GM18861 (cell line): Measurements from ENCODE around the gene FBN1.

Experiments
- ATAC-seq: cut with Tn5 transposase; IDR thresholded peaks from one replicate; pipeline ENCODE4 v1.9.1; 2021; ENCODE audit not compliant: unreplicated experiment

The FBN1 gene

DNA sequence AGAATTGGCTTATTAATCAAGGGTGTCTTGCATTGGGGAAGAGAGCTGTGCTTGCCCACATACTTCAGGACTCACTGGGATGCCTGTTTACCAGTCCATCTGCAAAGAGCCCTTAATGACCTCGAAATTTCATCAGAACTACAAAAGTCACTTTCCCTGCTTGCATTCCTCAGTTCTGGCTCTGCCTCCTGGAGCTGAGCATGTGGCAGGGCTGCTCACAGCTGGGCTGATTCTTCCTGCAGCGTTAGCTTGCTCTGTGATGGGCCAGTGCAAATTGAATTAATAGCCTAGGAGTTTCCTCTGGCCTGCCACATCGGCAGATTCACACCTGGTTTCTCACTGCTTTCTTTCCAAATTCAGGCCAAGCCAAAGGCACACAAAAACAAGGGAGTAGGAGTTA, 205.4 kb downstream of the FBN1 start:
- ATAC-seq: no peak

DNA sequence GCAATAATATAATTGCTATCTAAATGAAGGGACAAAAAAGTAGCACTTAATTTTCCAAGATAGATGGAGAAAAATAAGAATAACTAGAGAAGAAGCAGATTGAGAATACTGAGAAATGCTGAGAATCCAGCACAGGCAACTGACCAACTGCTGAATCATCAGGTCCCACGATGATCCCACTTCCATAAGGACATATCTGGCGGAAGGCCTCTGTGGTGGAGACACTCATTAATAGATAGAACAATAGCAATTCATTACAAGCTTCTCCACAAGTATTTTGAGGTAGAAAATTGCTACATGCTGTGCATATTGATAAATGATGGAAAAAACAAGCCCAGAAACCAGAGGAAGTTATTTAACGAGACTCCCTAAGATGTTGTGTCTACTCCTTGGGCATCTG, 208.3 kb downstream of the FBN1 start:
- ATAC-seq: no peak

DNA sequence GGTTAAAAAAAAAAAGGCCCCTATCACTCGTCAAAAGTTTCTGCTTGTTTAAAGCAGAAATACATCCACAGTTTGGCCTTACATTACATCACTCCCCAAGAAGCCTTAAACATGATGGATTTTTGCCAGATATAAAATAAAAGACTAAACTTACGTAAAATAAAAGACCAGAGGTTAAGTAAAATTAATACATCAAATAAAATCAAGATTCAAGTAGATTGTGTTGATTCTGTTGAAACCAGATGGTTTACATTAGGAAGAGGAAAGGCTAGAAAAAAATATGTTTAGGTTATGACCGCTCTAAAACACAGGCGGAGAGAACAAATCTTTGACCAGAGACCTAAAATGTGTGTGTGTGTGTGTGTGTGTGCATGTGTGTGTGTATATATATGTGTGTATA, 210.2 kb downstream of the FBN1 start:
- no peak for ATAC-seq

DNA sequence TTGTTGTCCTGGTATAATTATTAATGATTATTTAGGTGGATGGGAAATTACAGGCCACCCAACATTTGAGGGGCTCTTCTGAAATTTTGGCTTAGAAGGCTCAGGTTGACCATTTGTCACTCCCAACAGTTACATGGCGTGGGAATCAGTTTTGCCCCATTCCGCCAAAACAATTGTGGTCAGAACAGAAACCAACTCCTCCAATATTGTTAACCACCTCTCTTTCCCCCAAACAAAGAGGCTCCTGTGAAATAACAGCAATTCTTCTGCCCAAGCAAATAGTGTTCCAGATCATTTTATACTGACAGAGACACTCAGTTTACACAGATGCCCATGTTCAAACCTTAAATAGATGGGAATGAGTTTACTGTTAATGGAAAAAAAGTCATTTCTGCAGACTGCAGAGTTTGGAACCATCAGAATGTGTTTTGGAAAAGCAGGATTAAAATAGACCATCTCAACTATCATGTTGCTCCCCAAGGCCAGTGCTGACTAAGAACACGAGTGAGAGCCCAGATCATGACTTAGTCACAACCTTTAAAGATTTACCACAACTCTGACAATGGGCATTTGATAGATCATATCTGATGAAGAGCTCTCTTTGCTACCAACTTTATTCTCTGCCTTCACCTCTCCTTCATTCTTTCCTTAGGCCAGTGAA, 212.2 kb downstream of the FBN1 start:
- peak; percentile 83 for ATAC-seq

DNA sequence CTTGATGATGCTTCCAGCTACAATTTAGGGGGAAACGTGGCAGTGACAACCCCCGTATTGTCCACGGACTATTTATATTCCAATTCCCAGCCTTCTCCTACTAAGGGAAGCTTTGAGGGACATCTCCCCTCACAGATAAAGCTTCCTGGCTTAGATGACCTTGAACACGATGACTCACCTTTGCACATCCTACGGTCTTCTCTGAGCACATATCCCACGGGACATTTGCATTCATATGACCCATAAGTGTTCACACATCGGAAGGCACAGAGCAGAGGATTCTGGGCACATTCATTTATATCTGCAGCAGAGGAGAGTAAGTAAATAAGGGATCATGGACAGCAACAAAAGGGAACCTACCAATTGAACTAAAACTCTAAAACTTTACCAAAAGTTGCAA, 212.8 kb downstream of the FBN1 start:
- no peak for ATAC-seq

DNA sequence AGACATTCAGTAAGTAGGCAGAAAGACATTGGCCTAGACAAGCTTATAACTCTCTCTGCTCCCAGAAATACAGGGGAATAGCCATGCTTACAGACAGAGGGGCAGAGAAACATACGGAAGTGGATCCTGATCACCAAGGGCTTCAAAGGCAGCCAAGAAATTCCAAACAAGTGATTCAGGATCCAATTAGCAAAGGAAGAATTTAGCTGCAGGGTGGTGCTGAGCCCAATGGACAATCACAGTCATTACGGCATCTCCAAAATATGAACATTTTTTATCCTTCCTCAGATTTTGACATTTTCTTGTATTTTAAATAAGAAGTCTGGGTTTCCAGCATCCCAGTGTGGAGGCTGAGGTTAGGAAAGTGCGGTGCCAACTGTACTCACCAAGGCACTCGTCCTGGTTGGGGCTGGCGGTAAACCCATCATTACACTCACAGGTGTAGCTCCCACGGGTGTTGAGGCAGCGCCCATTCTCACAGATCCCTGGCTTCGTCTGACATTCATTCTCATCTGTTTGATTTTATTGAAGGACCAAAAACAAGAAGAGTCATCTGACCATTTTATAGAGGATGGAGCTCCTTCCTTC, 217.5 kb downstream of the FBN1 start:
- no peak for ATAC-seq

DNA sequence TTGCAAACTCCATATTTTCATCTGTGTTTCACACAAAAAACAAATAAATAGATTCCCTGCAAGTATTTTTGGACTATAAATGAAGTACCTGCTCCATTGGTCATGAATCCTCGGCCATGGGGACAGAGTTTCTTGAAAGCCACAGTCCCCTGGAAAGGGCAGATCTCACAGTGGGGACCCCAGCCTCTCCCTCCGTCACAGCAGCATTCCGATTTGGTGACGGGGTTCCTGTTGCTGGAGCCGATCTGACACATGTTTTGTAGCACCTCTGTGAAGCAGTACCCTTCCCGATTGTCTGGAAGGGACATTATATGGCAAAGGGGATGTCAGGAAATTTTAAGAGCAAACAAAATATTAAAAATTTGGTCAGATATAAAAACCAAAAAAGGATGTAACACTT, 218.0 kb downstream of the FBN1 start:
- ATAC-seq: no peak

DNA sequence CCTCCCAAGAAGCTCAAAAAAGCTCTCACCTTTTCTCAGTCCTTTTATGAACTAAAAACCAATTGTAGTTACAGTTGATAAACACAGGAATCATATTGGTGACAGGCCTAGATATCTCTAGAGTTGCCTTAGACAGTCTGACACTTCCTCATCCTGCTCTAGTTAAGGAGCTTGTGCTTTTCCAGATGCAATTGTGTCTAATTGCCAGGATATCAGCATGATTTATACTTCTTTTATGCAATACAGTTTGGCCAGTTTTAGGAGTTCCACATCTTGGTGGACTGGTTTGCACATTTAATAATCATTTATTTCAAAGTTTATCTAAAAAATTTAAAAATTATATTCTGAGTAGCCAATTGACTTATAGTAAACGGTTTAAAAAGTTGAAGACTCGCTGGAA, 218.6 kb downstream of the FBN1 start:
- no peak for ATAC-seq

DNA sequence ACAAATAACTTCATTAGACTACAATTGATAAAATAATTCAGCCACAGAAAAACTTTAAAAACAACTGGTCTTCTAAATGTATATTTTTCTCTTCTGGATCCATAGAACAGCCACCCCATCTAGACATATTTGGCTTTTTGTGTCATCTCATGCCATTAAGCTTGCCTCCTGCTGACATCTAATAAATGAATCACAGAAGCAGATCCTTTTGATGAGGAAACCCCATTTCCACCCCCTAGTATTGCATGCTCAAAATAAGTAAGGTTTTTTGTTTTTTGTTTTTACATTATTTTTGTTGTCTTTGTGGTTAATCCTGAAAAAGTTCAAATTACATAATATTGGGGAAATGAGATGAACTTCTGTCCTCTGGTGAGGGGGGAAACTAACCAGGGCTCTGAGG, 219.5 kb downstream of the FBN1 start:
- ATAC-seq: no peak

DNA sequence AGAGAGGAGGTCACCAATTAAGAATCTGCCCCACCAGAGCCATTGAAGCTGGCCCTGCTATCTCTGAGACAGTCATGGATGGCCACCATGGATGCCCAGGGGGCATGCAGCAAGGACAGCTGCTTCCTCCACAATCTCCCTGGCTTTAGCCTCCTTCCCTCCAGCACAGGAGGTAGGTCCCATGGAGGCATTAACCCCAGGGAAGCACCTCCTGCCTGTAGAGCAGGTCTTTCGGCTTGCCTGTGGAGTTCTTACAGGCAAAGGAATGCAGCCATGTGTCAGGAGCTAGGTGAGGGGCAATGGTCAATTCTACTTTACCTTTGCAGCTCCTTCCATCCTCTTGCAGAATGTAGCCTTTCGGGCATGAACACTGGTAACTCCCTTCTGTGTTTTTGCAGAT, 220.5 kb downstream of the FBN1 start:
- no peak for ATAC-seq

DNA sequence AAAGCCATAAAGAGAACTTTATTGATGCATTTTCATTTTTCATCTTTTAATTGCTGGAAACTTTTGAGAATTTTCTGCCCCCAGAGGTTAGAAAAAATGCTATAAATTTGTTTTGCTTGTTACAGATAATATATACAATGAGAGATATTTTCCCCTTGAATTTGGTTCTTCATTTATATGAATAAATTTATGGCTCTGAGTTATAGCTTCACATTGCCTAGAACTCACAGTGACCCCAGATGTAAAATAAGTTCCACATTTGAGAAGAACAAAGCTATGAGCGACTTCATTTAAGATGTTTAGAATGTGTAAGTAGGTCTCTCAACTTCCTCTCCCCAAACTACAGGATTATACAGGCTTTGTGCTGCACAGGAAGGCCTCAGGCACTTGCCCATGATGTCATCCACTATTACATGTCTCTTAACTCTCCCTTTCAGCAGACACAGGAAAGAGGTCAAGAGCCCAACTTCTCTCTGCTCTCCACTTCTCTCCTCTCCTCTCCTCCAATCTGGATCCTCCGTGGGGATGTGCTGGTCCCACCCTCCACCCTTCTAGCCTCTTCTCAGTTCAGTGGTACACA, 221.5 kb downstream of the FBN1 start:
- no peak for ATAC-seq

DNA sequence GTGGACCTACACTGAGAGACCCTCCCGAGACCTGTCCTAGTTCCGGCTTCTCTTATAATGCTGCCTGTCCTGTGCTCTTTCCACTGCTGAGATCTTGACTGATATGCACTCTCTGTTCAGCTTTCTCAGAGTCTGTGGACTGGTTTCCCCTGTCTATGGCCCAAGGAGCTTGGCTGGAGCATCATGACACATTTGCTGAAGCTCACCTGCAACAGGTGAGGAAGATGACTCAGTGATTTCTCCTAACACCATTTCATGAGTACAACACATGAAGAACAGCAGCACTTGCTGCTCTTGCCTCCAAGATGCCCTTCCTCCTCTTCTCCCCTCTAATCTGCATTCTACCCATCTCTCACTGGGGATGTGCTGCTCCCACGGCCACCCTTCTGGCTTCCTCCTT, 222.2 kb downstream of the FBN1 start:
- ATAC-seq: no peak

DNA sequence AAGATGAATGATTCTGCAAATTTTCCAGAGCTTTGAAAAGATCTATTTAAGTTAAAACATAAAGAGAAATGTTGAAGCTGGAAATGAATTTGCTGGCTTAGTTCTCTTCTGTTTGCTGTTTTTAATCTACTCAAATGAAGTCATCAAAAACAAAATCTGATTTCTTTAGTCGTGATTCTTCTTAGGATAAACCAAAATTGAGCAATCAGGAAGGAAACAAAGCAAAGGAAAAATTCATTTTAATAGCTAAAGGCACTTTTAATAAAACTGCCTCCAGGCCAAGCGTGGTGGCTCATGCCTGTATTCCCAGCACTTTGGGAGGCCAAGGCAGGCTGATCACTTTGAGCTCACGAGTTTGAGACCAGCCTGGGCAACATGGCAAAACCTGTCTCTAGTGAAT, 223.1 kb downstream of the FBN1 start:
- ATAC-seq: no peak

DNA sequence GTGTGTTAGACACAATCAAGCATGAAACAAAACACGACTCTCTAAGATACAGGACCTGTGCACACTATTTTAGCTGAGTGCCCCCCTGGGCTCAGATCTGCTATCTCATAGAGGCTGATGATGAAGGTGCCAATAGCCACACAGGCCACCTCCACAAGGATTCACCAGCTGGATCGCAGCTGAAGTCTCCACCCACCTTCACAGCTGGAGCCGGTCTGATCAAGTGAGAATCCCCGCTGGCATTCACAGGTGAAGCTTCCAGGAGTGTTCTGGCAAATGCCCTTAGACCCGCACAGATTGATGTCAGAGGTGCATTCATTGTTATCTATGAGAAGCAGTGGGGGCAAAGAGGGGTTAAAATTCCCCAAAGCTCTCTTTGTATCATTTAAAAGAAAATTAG, 224.1 kb downstream of the FBN1 start:
- no peak for ATAC-seq

DNA sequence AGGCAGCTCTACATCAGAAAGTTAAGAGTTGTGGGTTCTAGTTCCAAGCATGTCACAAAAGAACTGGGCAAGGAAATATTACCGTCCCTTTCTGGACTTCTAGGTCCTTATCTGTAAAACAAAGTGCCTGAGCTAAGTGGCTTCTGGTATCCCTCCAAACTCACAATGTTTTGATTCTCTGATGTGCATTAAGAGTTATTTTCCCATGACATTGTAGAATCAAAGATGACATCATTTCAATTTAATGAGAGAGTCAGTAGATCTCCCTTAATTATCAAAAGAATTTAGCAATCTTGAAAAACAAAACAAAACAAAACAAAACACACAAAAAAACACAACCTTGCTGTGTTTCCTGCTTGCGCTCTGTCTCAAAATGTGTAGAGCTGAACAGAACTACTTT, 225.6 kb downstream of the FBN1 start:
- no peak for ATAC-seq

DNA sequence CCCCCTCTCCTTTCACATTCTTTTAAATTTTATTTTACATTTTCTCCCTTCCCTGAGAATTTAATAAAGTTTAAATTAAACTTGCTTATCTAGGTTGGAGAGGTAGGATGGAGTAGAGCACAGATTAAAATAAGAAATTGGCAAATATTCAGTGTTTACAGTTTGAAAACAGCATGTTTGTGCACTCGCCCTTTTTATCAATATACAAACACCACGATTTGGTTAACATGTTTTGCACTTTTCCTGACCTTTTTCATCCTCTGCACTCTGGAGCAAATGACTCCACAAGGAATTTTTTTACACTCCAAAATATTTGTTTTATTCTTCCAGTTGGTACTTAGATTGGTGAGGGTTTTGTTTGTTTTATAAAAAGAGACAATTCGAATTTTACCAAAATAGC, 227.2 kb downstream of the FBN1 start:
- ATAC-seq: no peak

DNA sequence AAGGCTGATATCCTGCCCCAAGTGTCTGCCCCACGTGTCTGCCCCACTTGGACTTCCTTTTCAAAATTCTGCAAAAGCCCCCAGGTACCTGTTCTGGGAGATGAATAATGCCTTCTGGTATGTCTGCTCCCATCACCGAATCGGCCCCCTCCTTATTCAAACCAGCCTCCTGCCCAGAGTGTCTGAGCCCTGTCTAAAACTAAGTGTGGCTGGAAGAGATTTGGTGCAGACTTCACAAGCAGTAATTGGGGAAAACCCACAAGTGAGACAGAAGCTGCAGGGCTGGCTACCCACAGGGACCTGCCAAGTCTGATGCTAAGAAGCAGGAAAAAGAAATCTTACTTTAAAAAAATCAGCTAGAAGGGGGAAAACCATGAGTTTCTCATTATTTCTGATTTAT, 229.2 kb downstream of the FBN1 start:
- no peak for ATAC-seq

DNA sequence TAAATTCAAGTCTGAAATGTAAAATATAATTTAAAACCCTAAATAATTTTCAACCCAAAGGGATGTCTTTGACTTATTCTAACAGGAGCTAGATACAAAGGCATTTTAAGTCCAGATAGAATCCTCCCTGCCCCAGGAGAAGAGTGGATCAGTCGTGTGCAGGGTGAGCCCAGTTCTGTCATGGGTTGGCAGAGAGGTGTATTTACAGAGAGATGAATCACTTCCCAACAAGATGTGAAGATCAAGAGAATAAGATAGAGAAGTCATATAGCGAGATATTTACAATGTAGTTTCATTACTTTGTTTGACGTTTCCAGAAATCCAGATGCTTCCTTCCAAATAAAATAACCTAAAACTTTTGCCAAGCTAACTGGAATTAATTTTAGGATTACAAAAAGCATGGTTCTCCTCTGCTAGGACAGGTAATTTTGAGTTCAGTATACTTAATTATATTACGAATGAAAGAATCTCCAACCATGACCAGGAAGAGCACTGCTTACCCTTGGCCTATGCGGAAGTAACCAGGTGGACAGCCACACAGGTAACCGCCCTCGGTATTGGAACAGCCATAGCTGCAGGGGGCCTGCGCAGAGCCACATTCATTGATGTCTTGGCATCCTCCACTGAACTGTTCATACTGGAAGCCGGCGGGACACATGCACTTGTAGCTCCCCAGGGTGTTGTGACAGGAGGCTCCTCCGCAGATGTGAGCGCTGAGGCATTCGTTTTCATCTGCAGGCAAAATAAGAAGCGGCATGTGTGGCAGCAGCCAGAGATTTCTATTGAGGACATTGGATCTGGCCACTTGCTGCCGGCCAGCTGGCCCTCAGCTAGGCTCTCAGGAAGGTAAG, 230.2 kb downstream of the FBN1 start:
- ATAC-seq: no peak

DNA sequence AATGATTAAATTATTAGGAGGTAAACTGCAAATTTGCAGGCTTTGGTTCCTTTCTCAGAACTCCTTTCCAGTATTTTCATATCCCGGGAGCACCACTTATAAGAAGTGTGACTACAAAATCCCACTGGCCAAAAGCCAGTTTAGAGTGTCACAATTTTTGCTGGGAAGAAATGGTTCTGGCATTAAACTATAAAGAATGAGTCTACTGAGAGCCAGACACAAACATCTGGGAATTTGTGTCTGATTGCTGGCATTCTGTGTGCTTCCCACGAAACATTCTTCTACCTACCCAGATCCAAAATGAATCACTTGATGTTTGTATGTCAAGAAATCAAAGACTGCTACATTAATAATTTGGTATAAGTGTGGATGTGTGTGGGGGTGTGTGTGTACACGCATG, 231.5 kb downstream of the FBN1 start:
- no peak for ATAC-seq

DNA sequence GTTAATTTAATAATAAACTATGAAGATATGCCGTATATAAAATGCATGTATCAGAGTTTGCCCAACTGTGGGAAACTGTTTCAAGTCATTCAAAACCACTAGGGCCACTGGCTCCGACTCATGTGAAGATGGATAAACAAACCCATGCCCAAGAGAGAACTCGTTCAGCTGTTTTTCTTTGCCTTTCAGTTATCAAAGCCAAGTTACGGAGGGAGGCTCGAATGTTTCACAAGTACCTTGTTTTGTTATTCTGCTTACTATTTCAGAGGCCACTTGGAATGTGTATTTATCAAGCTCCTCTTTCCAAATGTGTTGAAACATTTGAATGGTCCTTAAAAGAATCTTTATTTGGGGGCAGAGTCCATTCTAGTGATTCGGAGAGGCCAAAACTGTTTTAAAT, 232.2 kb downstream of the FBN1 start:
- no peak for ATAC-seq

DNA sequence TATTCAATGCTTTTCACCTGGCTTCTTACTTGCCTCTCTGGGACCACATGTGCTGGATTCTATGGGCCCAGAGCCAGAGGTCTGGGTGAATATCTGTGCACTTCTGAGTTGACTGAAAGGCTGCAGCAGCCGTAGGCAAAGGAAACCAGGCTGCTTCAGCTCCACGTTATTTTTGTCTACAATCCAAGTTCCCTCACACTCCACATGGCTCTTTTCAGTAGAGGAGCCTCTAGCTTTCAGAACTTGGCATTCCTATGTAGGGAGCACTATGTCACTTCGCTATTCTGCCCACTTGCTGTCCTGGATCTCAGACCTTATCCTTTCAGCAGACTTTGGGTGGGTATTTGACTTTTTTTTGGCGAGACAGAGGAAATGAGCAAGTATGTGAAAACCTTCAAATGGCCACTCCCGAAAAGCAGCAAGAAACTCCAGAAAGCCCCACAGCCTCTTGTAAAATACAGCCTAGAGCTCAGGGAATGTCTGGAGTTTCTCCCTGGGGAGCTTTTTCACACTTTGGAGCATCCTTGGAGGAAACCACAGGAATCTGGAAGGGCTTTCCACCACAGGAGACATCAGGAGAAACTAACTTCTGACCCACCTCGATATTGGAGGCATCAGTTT, 233.4 kb downstream of the FBN1 start:
- no peak for ATAC-seq

DNA sequence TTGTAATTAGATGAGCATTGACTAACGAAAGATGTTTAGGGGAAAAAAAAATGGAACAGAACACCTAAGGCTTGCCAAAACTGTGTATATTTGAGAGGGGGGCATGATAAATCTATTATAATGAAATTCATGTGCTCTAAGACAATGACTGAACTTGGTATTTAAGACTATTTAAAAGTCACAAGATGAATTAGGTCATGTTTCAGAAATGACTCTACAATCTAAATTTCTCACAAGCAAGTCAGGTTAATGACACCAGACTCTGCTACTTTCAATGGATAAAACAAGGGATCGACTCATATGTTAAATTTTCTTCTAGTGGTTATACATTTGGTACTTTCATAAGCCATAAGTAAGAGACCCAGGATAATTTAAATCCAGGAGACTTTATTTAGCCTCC, 235.9 kb downstream of the FBN1 start:
- ATAC-seq: no peak
